ENCODE results near the gene CDH5. TPM values are rescaled to one million over a fixed set of nuclear protein-coding genes. Genes with fewer than 3 reads are reported as not detected.

CDH5 gene
- total RNA-seq, 1 experiment from 2014 or later, result not detected

- Histone ChIP-seq H3K36me3 (ENCODE audit: low read depth, low read length) (peaks cover 8% of the 10 kb centered on the region; the same call in 1 of the 2 replicates), H3K27me3 (ENCODE audit: low read length) (no peaks in the 10 kb centered on the region), H3K27ac (ENCODE audit: low read length) (no peak overlapping the region), H3K9ac (ENCODE audit: low read length) (no peak overlapping the region), H3K9me3 (ENCODE audit: low read length) (no peaks in the 10 kb centered on the region), H4K20me1 (ENCODE audit: low read length) (no peaks in the 10 kb centered on the region), H3K4me3 (ENCODE audit: low read length) (no peak overlapping the region), H2AFZ (ENCODE audit: low read length) (no peak overlapping the region), H3F3A (ENCODE audit: low read length, unreplicated experiment) (no peaks in the 10 kb centered on the region), H3K4me1 (ENCODE audit: insufficient read depth, low read length) (peaks cover 24% of the 10 kb centered on the region), H3K4me2 (ENCODE audit: low read length) (no peak overlapping the region), H3K79me2 (ENCODE audit: low read length) (no peaks in the 10 kb centered on the region), H3K9me2 (replicated peaks; ENCODE audit: low read length) (no peaks in the 10 kb centered on the region)
- intact Hi-C loops (cut with micrococcal nuclease), result no loop called here
- TF ChIP-seq EZH2phosphoT487 (IDR thresholded peaks at IDR 0.05; ENCODE audit: borderline replicate concordance, low read length) (no peak), EZH2 (IDR thresholded peaks at IDR 0.05; ENCODE audit: low read length, unreplicated experiment) (no peak), CTCF (conservative IDR thresholded peaks at IDR 0.05; ENCODE audit: low read depth, low read length) (no peak)
- no peak for DNase-seq
- CTCF ChIA-PET, result no interaction called here
- BruUV-seq (replicated peaks), result no TSS peak
- no peak for ATAC-seq
- POLR2A ChIA-PET (ENCODE audit: unreplicated experiment), result no interaction called here
Observed at GRCh38 chr16:66412182-66412581, 45.7 kb downstream of the CDH5 start.

- BruUV-seq (replicated peaks), result no TSS peak
- Histone ChIP-seq H3F3A (ENCODE audit: low read length, unreplicated experiment) (no peaks in the 10 kb centered on the region), H3K4me2 (ENCODE audit: low read length) (no peak overlapping the region), H3K9me3 (ENCODE audit: low read length) (no peaks in the 10 kb centered on the region), H3K79me2 (ENCODE audit: low read length) (no peaks in the 10 kb centered on the region), H3K4me1 (ENCODE audit: insufficient read depth, low read length) (peaks cover 14% of the 10 kb centered on the region; the same call in 1 of the 2 replicates), H3K4me3 (ENCODE audit: low read length) (no peak overlapping the region), H3K9me2 (replicated peaks; ENCODE audit: low read length) (no peaks in the 10 kb centered on the region), H3K9ac (ENCODE audit: low read length) (no peak overlapping the region), H2AFZ (ENCODE audit: low read length) (no peak overlapping the region), H3K36me3 (ENCODE audit: low read depth, low read length) (peaks cover 8% of the 10 kb centered on the region; the same call in 1 of the 2 replicates), H3K27ac (ENCODE audit: low read length) (no peak overlapping the region), H3K27me3 (ENCODE audit: low read length) (no peaks in the 10 kb centered on the region), H4K20me1 (ENCODE audit: low read length) (no peaks in the 10 kb centered on the region)
- ATAC-seq (no peak), DNase-seq (peak; percentile 9)
- intact Hi-C loops (cut with micrococcal nuclease), result no loop called here
- CTCF ChIA-PET, result interaction anchor here (0.6 kb wide), 1 partner anchor 30 kb away, joined by 6 read pairs; no protein-coding TSS in a partner anchor
- TF ChIP-seq EZH2 (IDR thresholded peaks at IDR 0.05; ENCODE audit: low read length, unreplicated experiment) (no peak), CTCF (conservative IDR thresholded peaks at IDR 0.05; ENCODE audit: low read depth, low read length) (no peak), EZH2phosphoT487 (IDR thresholded peaks at IDR 0.05; ENCODE audit: borderline replicate concordance, low read length) (no peak)
- POLR2A ChIA-PET (ENCODE audit: unreplicated experiment), result no interaction called here
Observed at GRCh38 chr16:66414891-66415290, 48.4 kb downstream of the CDH5 start.

GRCh38 chr16:66416136-66416535, 49.6 kb downstream of the CDH5 start:
- no peaks in the 10 kb centered on the region for H3K9me3 ChIP-seq (ENCODE audit: low read length)
- H2AFZ ChIP-seq (ENCODE audit: low read length), result no peak overlapping the region
- ChIA-PET POLR2A (ENCODE audit: unreplicated experiment) (no interaction called here), CTCF (no interaction called here)
- no peak overlapping the region for H3K9ac ChIP-seq (ENCODE audit: low read length)
- H3K4me3 ChIP-seq (ENCODE audit: low read length), result no peak overlapping the region
- TF ChIP-seq EZH2phosphoT487 (IDR thresholded peaks at IDR 0.05; ENCODE audit: borderline replicate concordance, low read length) (no peak), CTCF (conservative IDR thresholded peaks at IDR 0.05; ENCODE audit: low read depth, low read length) (no peak), EZH2 (IDR thresholded peaks at IDR 0.05; ENCODE audit: low read length, unreplicated experiment) (no peak)
- peaks cover 26% of the 10 kb centered on the region; the same call in 1 of the 2 replicates for H3K4me1 ChIP-seq (ENCODE audit: insufficient read depth, low read length)
- H4K20me1 ChIP-seq (ENCODE audit: low read length), result no peaks in the 10 kb centered on the region
- H3K9me2 ChIP-seq (replicated peaks; ENCODE audit: low read length), result no peaks in the 10 kb centered on the region
- intact Hi-C loops (cut with micrococcal nuclease), result no loop called here
- 0 out of 2 replicates have a peak, but pooled peaks cover 3% of the 10 kb centered on the region for H3K36me3 ChIP-seq (ENCODE audit: low read depth, low read length)
- no peaks in the 10 kb centered on the region for H3F3A ChIP-seq (ENCODE audit: low read length, unreplicated experiment)
- no peaks in the 10 kb centered on the region for H3K79me2 ChIP-seq (ENCODE audit: low read length)
- no TSS peak for BruUV-seq (replicated peaks)
- no peak overlapping the region for H3K4me2 ChIP-seq (ENCODE audit: low read length)
- DNase-seq (peak; percentile 7), ATAC-seq (no peak)
- H3K27me3 ChIP-seq (ENCODE audit: low read length), result no peaks in the 10 kb centered on the region
- no peak overlapping the region for H3K27ac ChIP-seq (ENCODE audit: low read length)

Measured in PC-3 (cell line).